Hepatocyte (in vitro differentiated cells): ENCODE data around the gene CHI3L2. TPM values are rescaled to one million over a fixed set of nuclear protein-coding genes. Genes with fewer than 3 reads are reported as not detected.

Source experiments
- DNase-seq: peaks from one replicate; pipeline ENCODE4 v3.0.0-alpha.2; 2016; ENCODE audit warnings: low spot score
- H2AFZ ChIP-seq: fragments of 200-600 bp; sonication (generic); 2 replicates; pipeline ENCODE4 v1.6.0; 2016; ENCODE audit warnings: antibody characterized with exemption, mild to moderate bottlenecking
- H3K27ac ChIP-seq: fragments of 200-600 bp; sonication (generic); 2 replicates; pipeline ENCODE4 v1.5.1; 2016; ENCODE audit warnings: mild to moderate bottlenecking
- H3K27me3 ChIP-seq: fragments of 200-600 bp; sonication (generic); 2 replicates; pipeline ENCODE4 v1.6.1; 2016
- H3K36me3 ChIP-seq: fragments of 200-600 bp; sonication (generic); replicated peaks from 2 replicates; pipeline ENCODE4 v1.5.1; 2016; ENCODE audit warnings: low read depth; ENCODE audit not compliant: insufficient read depth
- H3K4me1 ChIP-seq: fragments of 200-600 bp; sonication (generic); 2 replicates; pipeline ENCODE4 v1.5.1; 2016; ENCODE audit warnings: mild to moderate bottlenecking, moderate library complexity; ENCODE audit not compliant: insufficient read depth
- H3K4me2 ChIP-seq: fragments of 200-600 bp; sonication (generic); 2 replicates; pipeline ENCODE4 v1.6.0; 2016
- H3K4me3 ChIP-seq: fragments of 200-600 bp; sonication (generic); 2 replicates; pipeline ENCODE4 v1.5.1; 2016; ENCODE audit warnings: mild to moderate bottlenecking
- H3K79me2 ChIP-seq: fragments of 200-600 bp; sonication (generic); 2 replicates; pipeline ENCODE4 v1.6.0; 2017; ENCODE audit warnings: mild to moderate bottlenecking
- H3K9me2 ChIP-seq: fragments of 200-600 bp; sonication (generic); replicated peaks from 2 replicates; pipeline ENCODE4 v1.6.0; 2017; ENCODE audit warnings: mild to moderate bottlenecking; ENCODE audit not compliant: insufficient read depth
- H3K9me3 ChIP-seq: fragments of 200-600 bp; sonication (generic); 2 replicates; pipeline ENCODE4 v1.5.1; 2016; ENCODE audit warnings: low read depth, mild to moderate bottlenecking
- H4K20me1 ChIP-seq: fragments of 200-600 bp; sonication (generic); 2 replicates; pipeline ENCODE4 v1.6.0; 2016; ENCODE audit warnings: mild to moderate bottlenecking; ENCODE audit not compliant: insufficient read depth, poor library complexity, severe bottlenecking
- EZH2 ChIP-seq: fragments of 200-600 bp; sonication (generic); IDR thresholded peaks from 2 replicates; pipeline ENCODE4 v1.6.1; 2016; ENCODE audit warnings: antibody characterized with exemption, mild to moderate bottlenecking, borderline replicate concordance
- EZH2phosphoT487 ChIP-seq: fragments of 200-600 bp; sonication (generic); IDR thresholded peaks from one replicate; pipeline ENCODE4 v1.6.1; 2018; ENCODE audit warnings: antibody characterized with exemption, mild to moderate bottlenecking, low read depth, moderate library complexity; ENCODE audit not compliant: unreplicated experiment, severe bottlenecking
- WGBS: methylation state at CpG from one replicate; pipeline ENCODE4 v1.1.6; 2016; ENCODE audit warnings: low lambda C conversion rate; ENCODE audit errors: missing lambda C conversion rate; 5-methylcytosine and 5-hydroxymethylcytosine counted together
- polyA plus RNA-seq: library from polyadenylated mRNA; unstranded; fragments of >200 nt; fragmentation: Nextera tagmentation; extraction: Ambion mirVana; gene quantifications from 2 replicates; pipeline ENCODE4 v1.2.1, GENCODE V29; 2016
- total RNA-seq: library from RNA; depleted of rRNA; stranded (reverse); fragments of >200 nt; gene quantifications from 2 replicates; pipeline ENCODE4 v1.2.3, GENCODE V29; 2014
- TF ChIP-seq, protein P1 (sequence below): fragments of 200-600 bp; sonication (generic); IDR thresholded peaks from 2 replicates; pipeline ENCODE4 v1.5.1; 2016; ENCODE audit warnings: antibody characterized with exemption, mild to moderate bottlenecking; ENCODE audit not compliant: poor library complexity

Gene CHI3L2
- total and polyA plus RNA-seq, 2 experiments from 2014 or later: 0.24 to 5.7 TPM

- no peak overlapping the region for H3K4me2 ChIP-seq
- TF ChIP-seq EZH2 (no peak), EZH2phosphoT487 (no peak)
- TF ChIP-seq, protein P1, sequence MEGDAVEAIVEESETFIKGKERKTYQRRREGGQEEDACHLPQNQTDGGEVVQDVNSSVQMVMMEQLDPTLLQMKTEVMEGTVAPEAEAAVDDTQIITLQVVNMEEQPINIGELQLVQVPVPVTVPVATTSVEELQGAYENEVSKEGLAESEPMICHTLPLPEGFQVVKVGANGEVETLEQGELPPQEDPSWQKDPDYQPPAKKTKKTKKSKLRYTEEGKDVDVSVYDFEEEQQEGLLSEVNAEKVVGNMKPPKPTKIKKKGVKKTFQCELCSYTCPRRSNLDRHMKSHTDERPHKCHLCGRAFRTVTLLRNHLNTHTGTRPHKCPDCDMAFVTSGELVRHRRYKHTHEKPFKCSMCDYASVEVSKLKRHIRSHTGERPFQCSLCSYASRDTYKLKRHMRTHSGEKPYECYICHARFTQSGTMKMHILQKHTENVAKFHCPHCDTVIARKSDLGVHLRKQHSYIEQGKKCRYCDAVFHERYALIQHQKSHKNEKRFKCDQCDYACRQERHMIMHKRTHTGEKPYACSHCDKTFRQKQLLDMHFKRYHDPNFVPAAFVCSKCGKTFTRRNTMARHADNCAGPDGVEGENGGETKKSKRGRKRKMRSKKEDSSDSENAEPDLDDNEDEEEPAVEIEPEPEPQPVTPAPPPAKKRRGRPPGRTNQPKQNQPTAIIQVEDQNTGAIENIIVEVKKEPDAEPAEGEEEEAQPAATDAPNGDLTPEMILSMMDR: no peak
- no peaks in the 10 kb centered on the region for H3K27me3 ChIP-seq
- no peaks in the 10 kb centered on the region for H3K79me2 ChIP-seq
- H3K36me3 ChIP-seq: no peaks in the 10 kb centered on the region
- H3K9me3 ChIP-seq: no peaks in the 10 kb centered on the region
- no peaks in the 10 kb centered on the region for H3K4me1 ChIP-seq
- no peak overlapping the region for H3K27ac ChIP-seq
- H4K20me1 ChIP-seq: no peaks in the 10 kb centered on the region
- no peak overlapping the region for H2AFZ ChIP-seq
- no peak overlapping the region for H3K4me3 ChIP-seq
- no peak for DNase-seq
- no peaks in the 10 kb centered on the region for H3K9me2 ChIP-seq
Measured at GRCh38 chr1:111275780-111276433, 48.4 kb downstream of the CHI3L2 start.

DNA sequence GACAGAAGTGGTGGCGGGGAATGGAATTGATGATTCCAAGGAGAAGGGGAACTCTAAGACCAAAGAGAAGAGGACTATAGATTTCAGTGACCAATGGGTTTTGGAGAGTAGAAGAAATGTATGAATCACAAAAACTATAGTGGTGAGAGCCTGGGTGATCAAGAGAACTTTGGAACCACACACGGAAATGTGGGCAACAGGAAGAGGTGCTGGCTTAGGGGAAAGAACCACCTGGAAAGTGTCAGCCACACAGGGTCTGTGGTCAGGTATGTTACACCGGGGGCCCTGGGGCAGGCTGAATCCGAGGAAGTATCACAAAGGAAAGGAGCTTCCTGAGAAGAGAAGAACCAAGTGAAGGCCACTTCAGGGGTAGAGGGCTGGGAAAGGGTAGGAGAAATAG is 51.6 kb downstream of the CHI3L2 start:
- H3K9me2 ChIP-seq: no peaks in the 10 kb centered on the region
- H3K9me3 ChIP-seq: no peaks in the 10 kb centered on the region
- H3K36me3 ChIP-seq: no peaks in the 10 kb centered on the region
- no peak overlapping the region for H2AFZ ChIP-seq
- no peaks in the 10 kb centered on the region for H4K20me1 ChIP-seq
- H3K27me3 ChIP-seq: no peaks in the 10 kb centered on the region
- no peaks in the 10 kb centered on the region for H3K4me1 ChIP-seq
- WGBS: 85% methylated on average over 4 of the region's 4 CpGs
- H3K4me3 ChIP-seq: no peak overlapping the region
- no peaks in the 10 kb centered on the region for H3K79me2 ChIP-seq
- H3K4me2 ChIP-seq: no peak overlapping the region
- TF ChIP-seq EZH2phosphoT487 (no peak), EZH2 (no peak)
- TF ChIP-seq, protein P1: no peak
- H3K27ac ChIP-seq: no peak overlapping the region
- DNase-seq: no peak

DNA sequence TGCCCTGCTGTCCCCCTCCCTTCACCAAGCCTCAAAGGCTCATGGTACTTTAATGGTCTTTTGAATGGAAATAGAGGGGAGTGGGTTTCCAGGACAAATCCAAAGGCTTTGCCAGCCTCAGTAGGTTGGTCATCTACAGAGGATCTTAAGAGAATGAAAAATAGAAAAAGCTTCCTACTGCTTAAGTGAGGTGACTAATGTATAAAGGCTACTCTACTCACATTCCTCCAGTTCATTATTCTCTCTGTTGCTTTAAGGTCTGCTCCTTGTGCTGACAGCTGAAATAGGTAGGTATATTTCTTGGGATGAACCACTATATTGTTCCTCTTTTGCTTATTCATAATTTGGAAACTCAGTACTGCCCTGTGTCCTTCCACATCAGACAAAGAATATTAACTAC is 52.8 kb downstream of the CHI3L2 start:
- Histone ChIP-seq H3K27ac (no peak overlapping the region), H3K4me3 (no peak overlapping the region)
- TF ChIP-seq, protein P1: no peak
- TF ChIP-seq EZH2phosphoT487 (no peak), EZH2 (no peak)

GRCh38 chr1:111281411-111281810 is 53.9 kb downstream of the CHI3L2 start:
- Histone ChIP-seq H2AFZ (no peak overlapping the region), H3K9me3 (no peaks in the 10 kb centered on the region), H4K20me1 (no peaks in the 10 kb centered on the region), H3K79me2 (no peaks in the 10 kb centered on the region), H3K4me3 (no peak overlapping the region), H3K4me1 (peaks cover 5% of the 10 kb centered on the region), H3K27me3 (no peaks in the 10 kb centered on the region), H3K27ac (no peak overlapping the region), H3K36me3 (no peaks in the 10 kb centered on the region), H3K9me2 (no peaks in the 10 kb centered on the region), H3K4me2 (no peak overlapping the region)
- DNase-seq: no peak
- 71% methylated on average over 5 of the region's 5 CpGs for WGBS
- TF ChIP-seq EZH2phosphoT487: no peak
- TF ChIP-seq, protein P1: no peak

More for the DNA sequence above, 52.8 kb downstream of the CHI3L2 start:
- H3K9me2 ChIP-seq: no peaks in the 10 kb centered on the region
- DNase-seq: no peak
- no peaks in the 10 kb centered on the region for H3K79me2 ChIP-seq
- H3K4me2 ChIP-seq: no peak overlapping the region
- no peaks in the 10 kb centered on the region for H3K36me3 ChIP-seq
- no peak overlapping the region for H2AFZ ChIP-seq
- no peaks in the 10 kb centered on the region for H3K4me1 ChIP-seq
- no peaks in the 10 kb centered on the region for H3K9me3 ChIP-seq
- H3K27me3 ChIP-seq: no peaks in the 10 kb centered on the region
- H4K20me1 ChIP-seq: no peaks in the 10 kb centered on the region
